HG03095 (cell line): Measurements from ENCODE around the gene PDE6G.

Source experiments
- ATAC-seq: cut with Tn5 transposase; IDR thresholded peaks from one replicate; pipeline ENCODE4 v1.9.1; 2021; ENCODE audit warnings: moderate library complexity; ENCODE audit not compliant: unreplicated experiment

PDE6G gene

DNA sequence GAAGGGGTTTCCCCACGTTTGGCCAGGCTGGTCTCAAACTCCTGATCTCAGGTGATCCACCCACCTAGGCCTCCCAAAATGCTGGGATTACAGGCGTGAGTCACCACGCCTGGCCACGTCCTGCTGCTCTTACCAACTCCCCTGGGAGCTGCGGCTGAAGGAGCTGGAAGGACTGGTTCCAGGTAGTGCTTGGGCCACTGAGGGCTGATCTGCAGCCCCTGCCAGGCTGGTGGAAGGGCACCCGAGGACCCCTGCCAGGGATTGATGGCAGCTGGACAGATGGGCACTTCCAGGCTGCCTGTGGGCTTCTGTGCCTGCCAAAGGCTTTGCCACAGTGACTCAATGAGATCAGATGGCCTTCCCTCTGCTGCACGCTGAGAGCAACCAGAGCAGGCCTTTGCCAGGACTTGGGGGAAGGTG, 7.7 kb upstream of the PDE6G start:
- ATAC-seq = no peak

DNA sequence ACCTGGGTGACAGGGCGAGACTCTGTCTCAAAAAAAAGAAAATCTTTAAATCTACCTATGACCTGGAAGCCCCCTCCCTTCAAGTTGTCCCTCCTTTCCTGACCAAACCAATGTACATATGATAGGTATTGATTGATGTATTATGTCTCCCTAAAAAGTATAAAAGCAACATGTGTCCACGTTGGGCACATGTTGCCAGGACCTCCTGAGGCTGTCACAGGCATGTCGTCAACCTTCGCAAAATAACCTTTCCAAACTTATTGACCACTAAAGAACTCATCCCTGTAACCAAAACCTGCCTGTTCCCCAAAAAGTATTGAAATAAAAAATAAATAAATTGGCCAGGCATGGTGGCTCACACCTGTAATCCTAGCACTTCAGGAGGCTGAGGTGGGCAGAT, 5.7 kb upstream of the PDE6G start:
- ATAC-seq = no peak

DNA sequence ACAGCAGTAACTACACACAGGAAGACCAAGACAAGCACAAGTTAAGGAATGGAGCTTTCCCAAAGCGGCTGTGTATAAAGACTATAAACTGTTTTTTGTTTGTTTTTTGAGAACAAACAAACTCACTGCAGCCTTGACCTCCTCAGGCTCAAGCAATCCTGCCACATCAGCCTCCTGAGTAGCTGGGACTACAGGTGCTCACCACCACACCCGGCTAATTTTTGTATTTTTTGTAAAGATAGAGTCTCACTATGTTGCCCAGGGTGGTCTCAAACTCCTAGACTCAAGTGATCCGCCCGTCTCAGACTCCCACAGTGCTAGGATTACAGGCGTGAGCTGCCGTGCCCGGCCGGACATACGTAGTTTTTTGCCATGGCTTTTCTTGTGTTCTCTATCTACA, 4.1 kb upstream of the PDE6G start:
- no peak for ATAC-seq

DNA sequence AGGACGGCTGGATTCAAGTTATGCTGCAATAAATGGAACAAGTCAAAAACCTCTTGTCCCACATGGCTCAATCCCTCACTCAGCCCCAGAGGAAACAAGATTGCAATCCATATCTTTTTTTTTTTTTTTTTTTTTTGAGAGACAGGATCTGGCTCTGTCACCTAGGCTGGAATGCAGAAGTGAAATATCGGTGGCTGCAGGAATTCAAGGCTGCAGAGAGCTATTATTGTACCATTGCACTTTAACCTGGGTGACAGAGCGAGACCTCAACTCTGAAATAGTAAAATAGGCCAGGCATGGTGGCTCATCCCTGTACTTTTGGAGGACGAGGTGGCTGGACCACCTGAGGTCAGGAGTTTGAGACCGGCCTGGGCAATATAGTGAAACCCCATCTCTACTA, 2.7 kb upstream of the PDE6G start:
- ATAC-seq = no peak

DNA sequence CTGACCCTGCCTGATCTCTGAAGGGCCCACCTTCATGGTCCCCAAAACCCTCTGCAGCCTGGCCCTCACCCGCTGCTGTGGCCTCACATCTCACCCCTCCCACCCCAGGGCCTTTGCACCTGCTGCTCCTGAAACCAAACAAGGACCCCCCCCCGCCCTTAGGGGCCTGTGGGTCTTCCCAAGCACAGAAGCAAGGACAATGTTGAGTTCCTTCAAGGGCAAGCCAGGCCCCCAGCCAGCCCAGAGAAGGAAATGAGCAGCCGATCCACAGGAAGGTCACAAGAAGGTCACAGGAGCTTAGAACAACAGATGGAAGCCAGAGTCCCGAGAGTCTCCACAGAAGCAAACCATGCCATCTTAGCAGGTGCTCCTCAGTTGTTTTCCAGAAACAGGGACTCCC, 493 bp upstream of the PDE6G start:
- no peak for ATAC-seq

DNA sequence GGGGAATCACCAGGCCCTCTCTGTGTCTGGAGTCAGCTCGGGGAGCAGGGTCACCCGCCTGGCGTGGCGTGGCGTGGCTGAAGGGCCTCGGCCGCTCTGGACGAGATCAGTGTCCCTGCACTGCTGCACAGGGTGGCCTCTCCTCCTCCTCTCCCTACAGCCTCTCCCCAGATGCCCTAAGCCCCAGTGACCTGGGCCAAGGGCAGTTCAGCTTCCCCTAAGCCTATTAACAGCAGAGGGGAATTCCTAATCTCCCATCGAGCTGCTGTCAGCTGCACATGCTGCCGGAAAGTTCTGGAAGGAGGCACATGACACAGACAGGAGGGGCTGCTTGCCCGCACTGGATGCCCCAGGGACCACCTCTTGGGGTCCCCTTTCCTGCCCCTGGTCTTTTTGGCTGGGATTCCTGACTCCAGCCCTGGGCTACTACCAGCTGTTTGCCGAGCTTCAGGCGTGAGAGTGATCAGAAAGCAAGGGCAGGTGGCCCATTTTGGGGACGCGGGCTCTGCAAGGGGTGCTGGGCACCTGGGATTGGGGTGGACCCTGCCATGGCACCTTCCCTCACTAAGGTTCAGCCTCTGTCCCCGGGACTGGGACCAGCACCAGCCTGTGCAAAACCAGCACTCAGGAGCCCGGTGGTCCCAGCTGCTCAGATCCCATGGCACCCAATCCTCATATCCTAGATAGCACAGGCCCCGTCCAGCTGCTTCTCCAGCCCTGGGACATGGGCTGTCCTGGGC, 794 bp downstream of the PDE6G start:
- ATAC-seq = no peak

DNA sequence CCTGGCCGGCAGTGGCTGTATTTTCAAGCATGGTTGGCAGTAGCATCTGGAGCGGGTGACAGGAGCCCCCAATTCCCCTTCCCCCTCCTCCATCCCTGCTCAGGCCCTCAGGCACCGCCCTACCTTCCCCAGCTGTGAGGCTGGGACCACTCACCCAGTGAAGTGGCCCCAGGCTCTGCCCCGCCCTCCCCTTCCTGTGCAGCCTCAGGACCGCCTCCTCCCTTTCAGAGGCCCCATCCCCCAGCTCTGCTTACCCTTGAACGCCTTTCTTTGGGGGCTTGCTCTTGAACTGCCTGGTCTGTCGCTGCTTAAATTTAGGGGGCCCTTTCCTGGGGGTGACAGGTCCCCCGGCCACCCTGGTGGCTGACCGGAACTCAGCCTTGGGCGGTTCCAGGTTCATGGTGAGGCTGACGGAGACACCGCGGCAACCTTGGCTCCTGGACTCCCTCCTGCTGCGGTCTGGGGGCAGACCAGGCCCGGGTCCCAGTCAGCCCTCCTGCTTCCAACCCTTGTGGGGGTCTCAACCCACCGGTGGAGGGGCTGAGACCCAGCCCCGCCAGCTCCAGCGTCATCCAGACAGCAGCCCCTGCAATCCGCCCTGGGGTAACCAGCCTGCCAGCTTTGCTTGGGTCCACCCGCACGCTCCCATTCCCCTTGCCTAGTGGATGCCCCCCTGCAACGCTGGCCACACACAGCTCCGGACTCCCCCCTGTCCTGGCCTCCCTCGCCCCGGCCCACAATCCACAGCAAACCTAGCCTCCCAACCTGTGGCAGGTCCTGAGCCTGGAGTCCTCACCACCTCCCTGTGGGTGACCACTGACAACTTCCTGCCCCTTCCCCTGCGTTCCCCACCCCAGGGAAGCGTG, 3.2 kb downstream of the PDE6G start:
- no peak for ATAC-seq

DNA sequence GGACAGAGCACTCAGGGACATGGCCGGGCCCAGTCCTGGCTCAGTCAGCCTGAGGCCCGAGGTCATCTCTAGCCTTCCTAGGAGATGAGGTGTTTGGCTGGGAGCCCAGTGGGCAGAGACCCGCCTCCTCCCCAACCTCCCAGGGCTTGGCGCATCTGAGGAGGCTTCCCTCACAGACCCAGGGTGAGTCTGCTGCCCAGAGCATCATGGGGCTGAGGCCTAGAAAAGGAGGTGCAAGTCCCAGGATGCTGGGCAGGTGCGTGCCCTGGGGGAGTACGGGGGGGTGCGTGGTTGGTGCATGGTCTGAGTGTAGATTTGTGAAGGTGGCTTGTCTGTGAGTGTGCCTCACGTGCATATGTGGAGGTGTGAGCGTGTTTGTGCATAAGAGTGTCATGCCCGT, 4.7 kb downstream of the PDE6G start:
- no peak for ATAC-seq

DNA sequence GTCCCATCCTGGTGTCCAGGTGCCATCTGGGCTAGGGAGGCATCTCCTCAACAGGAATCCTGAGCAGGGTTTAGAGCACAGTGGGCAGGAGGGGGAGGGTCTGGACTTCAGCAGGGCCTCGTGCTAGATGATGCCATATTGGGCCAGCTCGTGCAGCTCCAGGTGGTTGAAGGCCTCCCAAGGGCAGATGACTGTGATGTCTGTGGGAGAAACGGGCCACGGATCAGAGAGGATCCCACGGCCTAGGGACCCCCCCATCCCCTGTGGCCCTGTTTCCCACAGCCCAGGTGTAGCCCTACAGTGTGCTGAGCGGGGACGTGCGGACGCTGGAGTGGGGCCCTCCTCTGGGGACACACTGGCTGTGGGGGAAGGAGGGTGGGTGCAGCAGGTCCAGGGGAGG, 5.4 kb downstream of the PDE6G start:
- ATAC-seq = no peak

DNA sequence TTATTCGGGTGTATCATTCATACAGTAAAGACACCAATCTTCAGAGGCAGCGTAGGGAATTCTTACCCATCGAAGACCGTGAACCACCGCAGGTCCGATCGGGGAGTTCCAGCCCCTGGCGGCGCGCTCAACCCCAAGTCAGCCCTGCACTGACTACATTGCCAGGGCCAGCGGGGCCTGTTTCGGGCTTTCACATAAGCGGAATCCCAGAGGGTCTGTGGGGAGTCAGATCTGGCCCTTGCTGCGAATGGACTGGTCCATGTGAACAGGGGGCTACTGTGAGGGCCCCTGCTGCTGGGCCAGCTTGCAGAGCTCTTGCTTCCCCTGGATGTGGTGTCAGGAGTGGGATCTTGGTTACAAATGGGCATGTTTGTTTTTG, 7.6 kb downstream of the PDE6G start:
- no peak for ATAC-seq

DNA sequence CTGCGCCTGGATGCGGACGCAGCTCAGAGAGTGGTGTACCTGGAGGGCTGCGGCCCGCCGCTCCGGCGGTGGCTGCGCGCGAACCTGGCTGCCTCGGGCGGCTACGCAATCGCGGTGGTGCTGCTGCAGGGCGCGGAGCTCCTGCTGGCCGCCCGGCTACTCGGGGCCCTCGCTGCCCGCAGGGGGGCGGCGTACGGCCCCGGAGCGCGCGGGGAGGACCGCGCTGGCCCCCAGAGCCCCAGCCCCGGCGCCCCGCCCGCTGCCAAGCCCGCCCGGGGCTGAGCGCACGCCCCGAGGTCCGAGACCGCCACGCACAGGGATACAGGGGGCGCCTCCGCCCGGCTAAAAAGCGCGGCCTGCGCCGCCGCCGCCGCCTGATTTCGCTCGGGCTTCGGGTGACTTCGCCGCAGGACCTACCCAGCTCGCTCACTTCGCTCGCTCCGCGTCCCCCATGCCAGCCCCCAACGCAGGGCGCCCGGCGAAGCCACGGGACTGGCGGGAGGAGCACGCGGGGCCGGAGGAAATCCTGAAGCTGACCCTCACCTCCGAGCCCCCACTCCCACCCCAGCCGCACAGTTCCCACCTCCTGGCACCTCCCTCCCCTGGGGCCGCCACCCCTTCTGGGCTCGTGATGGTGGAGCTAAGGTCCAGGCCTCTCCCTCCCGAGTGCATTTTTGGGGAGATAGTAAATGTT, 8.2 kb downstream of the PDE6G start:
- no peak for ATAC-seq

DNA sequence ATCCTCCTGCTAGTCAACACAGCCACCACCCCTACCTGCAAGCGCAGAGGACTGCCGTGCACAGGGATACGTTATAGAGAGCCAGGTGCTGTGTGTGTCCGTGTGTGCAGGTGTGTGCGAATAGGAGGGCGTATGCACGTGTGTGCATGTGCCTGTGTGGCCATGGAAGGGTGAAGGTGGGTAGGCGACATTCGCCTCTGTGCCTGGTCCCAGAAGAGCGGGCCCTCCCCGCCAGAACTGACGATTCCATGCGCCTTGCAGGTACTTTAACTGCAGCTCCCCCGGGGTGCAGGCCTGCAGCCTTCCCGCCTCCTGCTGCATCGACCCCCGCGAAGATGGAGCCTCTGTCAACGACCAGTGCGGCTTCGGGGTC, 8.7 kb downstream of the PDE6G start:
- ATAC-seq = no peak

DNA sequence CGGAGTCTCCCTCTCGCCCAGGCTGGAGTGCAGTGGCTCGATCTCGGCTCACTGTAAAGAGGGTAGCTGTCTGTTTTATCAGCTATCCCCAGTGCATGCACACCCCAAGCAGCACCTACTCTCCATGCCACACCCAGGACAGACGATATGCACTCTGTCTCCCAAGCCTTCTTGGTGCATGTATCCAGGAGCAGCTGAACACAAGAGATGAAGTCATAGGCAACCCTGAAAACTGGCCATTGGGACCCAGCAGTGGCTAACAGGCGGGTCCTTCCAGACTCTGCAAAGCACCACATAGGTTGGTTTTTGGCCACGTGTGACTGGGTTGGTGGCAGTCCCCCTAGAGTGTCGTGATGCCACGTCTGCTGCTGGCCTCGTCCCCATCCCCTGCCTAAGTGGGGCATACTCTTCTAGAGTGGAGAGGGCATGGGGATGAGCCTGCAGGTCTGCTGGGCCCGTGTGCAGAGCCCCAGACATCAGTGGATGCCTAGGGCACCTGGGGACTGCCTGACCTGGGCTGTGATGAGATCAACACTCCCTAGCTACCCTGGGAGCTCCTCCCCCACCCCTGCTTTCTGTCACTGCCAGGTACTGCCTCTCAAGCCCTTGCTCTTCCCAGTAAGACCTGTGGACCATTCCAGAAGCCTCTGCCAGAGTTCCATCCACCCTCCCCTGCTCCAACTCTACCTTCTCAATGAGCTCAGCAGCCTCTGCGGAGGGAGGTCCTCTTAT, 9.3 kb downstream of the PDE6G start:
- ATAC-seq = no peak

DNA sequence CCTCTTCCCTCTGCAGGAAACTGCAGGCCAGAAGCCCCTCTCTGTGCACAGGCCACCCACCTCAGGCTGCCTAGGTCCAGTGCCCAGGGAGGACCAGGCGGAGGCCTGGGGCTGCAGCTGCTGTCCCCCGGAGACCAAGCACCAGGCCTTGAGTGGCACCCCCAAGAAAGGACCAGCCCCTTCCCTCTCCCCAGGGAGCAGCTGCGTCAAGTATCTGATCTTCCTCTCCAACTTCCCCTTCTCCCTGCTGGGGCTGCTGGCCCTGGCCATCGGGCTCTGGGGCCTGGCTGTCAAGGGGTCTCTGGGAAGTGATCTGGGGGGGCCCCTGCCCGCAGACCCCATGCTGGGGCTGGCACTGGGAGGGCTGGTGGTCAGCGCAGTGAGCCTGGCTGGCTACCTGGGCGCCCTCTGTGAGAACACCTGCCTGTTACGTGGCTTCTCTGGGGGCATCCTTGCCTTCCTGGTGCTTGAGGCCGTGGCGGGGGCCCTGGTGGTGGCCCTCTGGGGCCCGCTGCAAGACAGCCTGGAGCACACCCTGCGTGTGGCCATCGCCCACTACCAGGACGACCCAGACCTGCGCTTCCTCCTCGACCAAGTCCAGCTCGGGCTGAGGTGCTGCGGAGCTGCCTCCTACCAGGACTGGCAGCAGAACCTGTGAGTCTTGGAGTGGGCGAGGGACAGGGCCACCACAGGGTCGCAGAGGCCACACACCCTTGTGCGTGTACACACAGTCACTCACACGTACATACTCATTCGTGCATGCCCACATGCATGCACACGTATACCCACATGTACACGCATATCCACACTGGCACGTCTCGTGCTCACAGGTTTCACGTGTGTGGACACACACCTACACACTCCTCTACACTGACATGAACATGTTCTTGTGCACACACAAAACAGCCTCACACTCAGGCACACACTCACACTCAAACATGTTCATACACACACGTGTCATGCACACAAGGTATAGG, 11.1 kb downstream of the PDE6G start:
- ATAC-seq = no peak

DNA sequence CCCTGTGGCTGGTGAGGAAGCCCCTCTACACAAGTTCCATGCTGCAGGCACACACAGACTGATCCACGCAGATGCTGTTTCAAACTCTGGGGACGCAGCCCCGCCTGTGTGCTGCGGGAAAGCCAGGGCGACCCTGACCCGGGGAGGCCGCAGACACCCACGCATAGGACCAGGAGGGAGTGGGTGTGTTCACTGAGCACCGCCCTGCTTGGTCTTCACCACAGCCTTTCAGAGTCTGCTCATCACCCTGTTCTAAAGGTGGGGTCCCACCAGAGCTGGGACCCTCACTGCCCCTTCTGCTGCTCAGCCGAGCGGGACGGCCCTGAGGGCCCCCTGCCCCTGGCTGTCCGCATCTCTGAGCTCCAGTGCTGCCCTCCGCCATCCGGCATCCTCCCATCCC, 11.8 kb downstream of the PDE6G start:
- ATAC-seq = no peak

DNA sequence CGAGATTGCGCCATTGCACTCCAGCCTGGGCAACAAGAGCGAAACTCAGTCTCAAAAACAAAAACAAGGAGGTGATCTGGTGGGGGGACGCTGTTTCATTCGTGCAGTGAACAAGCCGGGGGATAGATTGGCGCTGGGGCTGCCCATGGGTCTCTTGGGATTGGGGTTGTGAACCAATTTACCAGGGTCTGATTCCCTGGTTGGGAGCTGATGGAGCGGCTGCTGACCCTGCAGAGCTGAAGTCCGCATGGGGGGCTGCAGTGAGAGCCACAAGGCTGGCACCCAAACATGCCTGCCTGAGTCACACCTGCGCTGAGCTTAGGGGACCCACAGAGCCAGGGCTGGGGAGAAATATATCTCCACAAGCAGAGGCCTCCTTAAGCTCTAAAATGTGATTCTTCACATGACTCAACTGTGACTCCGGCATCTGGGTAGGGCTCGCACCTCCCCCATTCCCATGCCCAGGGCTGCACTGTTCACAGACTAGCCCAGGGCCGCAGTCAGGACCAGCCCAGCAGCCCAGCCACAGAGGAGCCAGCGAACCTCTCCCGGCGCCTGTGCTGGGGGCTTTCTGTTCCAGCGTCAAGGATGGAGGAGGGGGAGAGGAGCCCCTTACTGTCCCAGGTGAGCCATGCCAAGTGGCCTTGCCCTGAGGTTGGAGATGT, 14.4 kb downstream of the PDE6G start:
- ATAC-seq = no peak

DNA sequence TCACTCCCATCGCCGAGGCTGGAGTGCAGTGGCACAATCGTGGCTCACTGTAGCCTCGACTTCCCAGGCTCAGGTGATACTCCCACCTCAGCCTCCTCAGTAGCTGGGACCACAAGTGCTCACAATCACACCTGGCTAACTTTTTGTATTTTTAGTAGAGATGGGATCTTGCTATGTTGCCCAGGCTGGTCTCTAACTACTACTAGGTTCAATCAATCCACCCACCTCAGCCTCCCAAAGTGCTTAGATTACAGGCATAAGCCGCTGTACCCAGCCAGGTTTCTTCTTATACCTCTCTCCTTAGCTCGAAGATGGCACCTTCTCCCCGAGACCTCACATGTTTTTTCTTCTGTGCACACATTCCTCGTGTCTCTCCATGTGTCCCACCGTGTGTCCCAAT, 16.3 kb downstream of the PDE6G start:
- no peak for ATAC-seq

DNA sequence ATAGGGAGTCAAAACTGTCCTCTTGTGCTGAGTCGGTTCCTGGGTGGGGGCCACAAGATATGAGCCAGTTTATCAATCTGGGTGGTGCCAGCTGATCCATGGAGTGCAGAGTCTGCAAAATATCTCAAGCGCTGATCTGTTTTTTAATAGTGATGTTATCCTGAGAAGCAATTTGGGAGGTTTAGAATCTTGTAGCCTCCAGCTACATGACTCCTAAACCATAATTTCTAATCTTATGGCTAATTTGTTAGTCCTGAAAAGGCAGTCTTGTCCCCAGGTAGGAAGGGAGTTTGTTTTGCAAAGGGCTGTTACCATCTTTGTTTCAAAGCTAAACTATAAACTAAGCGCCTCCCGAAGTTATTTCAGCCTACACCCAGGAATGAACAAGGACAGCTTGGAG, 17.7 kb downstream of the PDE6G start:
- ATAC-seq = no peak

DNA sequence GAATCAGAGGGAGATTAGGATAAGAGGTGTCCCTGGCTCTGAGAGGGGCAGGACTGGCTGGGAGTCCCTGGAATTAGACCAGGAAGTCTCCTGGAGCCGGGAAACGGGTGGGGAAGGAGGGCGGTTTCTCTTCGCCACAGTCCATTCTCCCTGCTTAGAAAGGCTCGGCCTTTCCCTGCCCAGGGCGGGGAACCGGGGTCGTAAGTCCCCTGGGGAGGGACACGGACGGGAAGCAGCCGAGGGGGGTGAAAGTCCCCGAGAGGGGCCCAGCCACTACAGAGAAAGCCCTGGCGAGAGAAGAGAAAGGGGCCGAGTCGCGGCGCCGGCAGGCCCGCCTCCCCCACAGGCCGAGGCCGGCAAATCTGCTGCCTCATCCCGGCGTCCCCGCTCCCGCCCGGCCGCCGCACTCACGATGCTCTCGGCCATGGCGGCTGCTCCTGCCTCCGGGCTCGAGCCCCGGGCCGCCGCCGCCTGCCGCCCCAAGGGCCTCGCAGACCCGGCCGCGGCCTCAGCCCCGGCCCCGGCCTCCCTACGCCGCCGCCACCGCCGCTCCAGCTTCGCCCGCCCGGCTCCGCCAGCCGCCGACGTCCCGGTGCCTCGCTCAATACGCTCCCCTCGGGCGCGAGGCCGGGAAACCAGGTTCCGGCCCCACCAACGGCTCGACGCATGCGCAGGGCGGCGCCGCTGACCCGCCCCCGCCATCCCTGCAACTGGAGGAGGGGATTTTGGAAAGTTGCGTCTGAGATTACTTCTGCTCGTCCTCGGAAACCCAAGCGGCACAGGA, 19.6 kb downstream of the PDE6G start, which contains the start of the genes NPLOC4 and TSPAN10:
TSS of gene NPLOC4 (minus strand) at position 608 of the 784 bp plus-strand sequence. CDS start at position 426, 182 bp downstream.
TSS of gene TSPAN10 (plus strand) at position 692 of the 784 bp plus-strand sequence. CDS start 5,217 bp downstream, outside the sequence.
- peak; percentile 65 for ATAC-seq
